Measurements from ENCODE around the gene FILIP1L.

DNA sequence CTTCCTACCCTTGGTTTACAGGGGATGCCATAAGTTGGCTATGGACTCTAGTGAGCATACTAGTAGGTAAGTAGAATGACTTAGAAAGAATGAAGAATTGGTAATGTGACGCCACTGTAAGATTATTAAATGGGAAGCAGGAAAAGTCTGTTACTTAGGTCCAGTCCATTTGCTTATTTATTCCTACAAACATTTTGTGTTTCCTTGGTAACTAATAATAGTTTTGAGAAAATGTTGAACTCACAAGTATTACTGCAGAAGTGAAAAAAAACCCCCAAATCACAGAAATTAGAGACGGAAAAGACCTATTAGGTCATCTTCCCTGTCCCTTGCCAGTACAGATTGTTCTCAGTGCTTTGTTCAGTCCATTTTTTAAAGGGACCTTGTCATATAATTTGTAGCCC lies 233.2 kb downstream of the FILIP1L start:
- no peak for TF ChIP-seq CTCF (conservative IDR thresholded peaks at IDR 0.05; ENCODE audit: low read length)
- TF ChIP-seq EZH2phosphoT487 (IDR thresholded peaks at IDR 0.05; ENCODE audit: borderline replicate concordance): no peak

Measured in Loucy (cell line).